Fibroblast of upper back skin (primary cell): ENCODE results near the gene ZNG1C.
"Not testable (repeated sequence)": the region's sequence is repeated elsewhere in the genome, so short reads cannot be mapped to it uniquely, and the experiment has no call there.

Experiments
- DNase-seq: peaks from one replicate; pipeline ENCODE4 v3.0.0-alpha.2; 2013

ZNG1C gene

DNA sequence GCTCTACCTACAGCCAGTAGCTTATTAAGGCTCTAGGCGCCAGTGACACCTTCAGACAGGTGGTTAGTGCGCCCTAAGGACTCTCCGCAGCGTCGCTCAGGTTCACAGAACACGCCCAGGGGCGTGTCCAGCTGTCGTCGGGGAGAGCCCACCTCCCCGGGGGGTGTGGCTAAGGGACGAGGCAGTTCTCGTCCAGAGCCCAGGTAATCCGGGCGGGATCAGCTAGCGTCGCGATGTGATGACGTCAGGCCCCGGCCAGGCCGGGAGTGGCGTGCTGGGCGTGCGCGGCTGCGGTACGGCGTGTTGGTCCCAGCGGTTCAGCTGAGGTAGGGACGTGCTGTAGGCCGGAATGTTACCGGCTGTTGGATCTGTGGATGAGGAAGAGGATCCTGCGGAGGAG lies at the start of gene ZNG1C:
Gene ZNG1C, plus strand, starts transcription at position 301 of the 400 bp plus-strand sequence. Its CDS starts 49 bp downstream, at position 350.
- DNase-seq: not testable (repeated sequence)

DNA sequence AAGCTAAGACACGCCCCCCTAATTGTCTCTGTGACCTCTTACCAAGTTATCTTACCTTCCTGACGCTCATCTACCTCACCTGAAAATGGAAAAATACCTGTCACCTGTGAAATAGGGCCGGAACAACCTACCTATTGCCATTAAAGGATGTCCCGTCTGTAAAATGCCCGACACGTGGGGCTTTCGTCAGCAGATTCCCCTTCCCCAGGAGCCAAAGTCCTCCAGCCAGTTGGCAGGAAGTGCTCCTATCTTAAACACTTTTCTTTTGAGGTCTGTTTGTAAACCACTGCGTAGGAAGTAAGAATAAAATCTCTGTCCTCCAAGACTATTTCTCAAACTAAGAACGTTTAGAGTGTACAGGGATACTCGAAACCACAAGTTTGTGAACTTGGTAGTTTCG lies 654 bp downstream of the ZNG1C start:
- not testable (repeated sequence) for DNase-seq

DNA sequence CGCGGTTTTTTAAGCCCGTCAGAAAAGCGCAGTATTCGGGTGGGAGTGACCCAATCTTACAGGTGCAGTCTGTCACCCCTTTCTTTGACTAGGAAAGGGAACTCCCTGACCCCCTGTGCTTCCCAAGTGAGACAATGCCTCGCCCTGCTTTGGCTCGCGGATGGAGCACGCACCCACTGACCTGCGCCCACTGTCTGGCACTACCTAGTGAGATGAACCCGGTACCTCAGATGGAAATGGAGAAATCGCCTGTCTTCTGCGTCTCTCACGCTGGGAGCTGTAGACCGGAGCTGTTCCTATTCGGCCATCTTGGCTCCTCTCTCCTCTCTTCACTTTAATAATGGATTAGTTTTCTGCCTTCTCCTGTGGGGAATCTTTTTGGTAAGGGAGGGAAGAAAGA lies 39.3 kb downstream of the ZNG1C start:
- DNase-seq: not testable (repeated sequence)

DNA sequence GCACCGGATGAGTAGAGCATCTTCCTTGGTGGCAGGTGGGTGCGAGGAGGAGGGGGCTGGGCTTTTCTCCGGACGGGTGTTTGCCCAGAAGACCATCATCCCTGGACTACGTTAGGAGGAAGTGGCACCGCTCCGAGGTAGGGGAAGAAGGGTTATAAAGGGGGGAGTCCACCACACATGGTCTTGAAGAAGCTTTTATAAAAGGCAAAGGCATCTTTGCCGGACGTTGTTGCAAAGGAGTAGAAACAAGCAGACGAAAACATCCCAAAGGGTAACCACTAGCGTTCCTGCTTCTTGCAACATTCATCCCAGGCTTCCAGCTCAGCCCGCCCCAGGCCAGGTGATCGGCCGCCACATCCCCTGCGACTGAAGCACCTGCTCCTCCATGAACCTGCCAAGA lies 60.8 kb downstream of the ZNG1C start, which contains the start of gene FOXD4L3:
Gene FOXD4L3, plus strand, starts transcription at position 301 of the 400 bp plus-strand sequence. Its CDS starts 85 bp downstream, at position 386.
- DNase-seq: not testable (repeated sequence)

DNA sequence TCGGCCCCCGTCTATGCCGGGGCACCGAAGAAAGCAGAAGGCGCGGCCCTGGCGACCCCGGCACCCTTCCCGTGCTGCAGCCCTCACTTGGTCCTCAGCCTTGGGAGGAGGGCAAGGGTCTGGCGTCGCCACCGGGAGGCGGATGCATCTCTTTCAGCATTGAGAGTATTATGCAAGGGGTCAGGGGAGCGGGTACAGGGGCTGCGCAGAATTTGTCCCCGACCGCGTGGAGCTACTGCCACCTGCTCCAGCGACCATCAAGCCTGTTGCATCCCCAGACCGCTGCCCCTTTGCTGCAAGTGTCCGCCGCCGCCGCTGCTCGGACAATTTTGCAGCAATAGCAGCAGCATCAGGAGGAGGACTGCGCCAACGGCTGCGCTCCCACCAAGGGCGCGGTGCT lies 62.0 kb downstream of the ZNG1C start:
- DNase-seq: not testable (repeated sequence)

DNA sequence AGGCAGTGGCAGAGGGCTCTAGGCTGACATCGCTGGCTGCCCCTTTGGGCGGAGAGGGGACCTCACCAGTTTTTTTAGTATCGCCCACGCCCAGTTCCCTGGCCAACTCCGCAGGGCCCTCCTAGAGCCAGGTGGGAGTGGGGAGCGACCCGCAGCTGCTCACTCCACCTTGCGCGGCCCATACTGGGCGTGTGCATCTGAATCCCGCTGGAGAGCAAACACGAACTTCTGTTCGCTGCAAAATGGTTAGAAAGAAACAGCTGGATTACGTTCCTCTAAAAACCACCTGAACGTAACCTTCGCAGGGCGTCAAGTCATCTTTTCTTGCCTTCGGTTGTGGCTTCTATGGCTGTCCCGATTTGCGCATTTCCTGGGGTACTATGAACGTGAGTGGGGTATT lies 62.4 kb downstream of the ZNG1C start:
- not testable (repeated sequence) for DNase-seq

- DNase-seq: not testable (repeated sequence)
Observed at GRCh38 chr9:68304777-68305176, 63.0 kb downstream of the ZNG1C start.

DNA sequence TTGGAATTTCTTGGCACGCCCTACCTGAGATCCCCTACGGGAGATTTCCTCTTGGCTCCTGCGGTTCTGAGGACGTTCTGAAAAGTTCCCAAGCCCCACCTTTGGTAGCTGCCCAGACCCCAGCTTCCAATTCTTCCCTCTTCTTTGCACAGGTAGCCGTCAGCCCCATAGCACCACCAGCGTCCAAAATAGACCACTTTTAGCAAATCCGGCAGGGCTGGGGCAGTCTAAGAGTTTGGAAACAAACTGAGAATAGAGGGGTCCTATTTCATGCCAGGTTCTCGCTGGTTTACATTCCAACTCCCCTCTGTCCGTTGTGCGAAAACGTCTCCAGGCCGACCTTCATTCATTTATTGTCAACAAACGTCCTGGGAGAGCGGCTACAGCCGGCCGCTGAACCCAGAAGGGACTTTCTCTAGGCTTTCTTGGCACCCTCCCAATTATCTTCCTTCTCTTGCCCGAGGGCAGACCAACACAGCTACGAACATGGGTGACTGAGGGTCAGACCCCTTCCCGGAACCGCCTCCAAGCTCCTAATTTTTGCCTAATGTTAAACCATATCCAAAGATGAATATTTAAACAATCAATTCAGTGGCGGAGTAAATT lies 64.0 kb downstream of the ZNG1C start:
- not testable (repeated sequence) for DNase-seq

DNA sequence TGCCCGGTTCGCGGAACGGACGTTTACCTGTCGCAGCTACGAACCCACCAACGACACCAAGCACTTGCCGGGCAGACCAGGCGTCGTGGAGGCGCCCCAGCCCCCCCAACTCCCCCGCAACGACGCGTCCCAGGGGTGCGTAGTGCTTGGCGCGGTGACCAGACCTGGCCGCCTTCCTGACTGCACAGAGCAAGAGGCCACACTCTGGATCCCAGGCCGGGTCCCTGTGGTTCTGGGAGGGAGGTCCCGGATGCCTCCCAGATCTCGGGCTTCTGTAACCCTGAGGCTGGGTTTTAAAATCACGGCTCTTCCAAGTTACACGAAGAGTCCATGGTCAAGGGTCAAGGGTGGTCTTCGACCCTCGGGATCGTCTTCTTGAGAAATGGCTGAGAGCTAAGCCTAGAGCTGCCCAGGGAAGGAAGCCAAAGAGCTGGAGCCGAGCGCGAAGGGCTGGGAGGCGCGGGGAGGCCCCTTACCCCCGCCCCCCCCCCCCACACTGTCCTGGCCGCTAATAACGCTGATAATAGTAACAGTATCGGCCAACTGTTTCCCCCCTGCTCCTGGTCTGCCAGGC lies 64.7 kb downstream of the ZNG1C start:
- not testable (repeated sequence) for DNase-seq

DNA sequence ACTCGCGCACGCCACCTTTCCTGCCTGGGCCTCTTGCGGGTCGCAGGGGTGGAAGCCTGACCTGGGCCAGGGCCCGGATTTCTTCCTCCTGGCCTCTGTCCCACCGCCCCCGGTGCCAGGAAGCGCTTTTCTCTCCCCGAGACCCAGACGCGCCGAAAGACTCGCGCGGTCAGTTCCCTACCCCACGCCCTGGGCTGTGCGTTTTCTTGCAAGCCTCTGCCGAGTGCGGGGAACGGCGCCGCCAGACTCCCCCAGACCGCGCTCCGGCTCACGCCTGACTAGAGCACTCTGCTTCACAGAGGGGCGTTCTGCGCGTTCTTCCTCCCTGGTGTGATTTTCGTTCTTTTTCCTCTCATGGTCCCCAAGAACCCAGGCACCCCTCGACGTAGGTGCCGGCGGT lies 65.3 kb downstream of the ZNG1C start:
- DNase-seq: not testable (repeated sequence)

- DNase-seq: not testable (repeated sequence)
Observed at GRCh38 chr9:68307654-68308053, 65.9 kb downstream of the ZNG1C start.

DNA sequence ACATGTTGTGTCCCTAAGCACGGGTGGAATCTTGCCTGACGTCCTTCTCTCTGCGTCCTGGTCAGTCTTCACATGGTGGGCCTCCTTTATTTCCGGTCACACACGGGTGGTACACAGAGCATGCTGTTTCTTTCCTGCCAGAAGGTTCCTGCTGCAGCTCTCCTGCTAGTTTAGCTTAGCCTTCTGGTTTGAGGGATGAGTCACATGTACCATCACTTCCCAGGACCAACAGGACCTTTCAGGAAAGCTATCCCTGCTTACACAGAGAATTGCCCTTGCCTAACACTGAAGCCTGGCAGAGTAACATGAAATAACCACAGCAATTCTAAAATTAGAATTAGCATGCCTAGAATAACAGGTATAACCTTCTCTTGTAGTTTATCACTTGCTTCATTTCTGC lies 69.4 kb downstream of the ZNG1C start:
- DNase-seq: not testable (repeated sequence)

DNA sequence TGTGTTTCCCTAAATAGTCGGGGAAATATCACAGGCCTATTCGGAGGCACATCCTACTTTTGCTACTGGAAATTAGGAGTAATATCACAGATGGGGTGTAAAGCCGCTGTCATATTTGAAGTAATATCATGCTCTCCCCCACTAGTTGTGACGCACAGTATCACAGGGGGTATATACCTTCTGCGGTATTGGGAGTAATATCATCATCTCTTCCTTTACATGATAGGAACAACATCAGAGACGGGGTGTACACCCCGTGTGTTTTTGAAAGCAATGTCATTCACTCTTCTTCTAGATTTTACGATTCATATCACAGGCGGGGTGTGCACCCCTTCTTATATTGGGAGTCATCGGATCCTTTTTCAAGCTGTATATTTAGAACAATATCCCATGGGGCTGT lies 76.4 kb downstream of the ZNG1C start:
- not testable (repeated sequence) for DNase-seq

DNA sequence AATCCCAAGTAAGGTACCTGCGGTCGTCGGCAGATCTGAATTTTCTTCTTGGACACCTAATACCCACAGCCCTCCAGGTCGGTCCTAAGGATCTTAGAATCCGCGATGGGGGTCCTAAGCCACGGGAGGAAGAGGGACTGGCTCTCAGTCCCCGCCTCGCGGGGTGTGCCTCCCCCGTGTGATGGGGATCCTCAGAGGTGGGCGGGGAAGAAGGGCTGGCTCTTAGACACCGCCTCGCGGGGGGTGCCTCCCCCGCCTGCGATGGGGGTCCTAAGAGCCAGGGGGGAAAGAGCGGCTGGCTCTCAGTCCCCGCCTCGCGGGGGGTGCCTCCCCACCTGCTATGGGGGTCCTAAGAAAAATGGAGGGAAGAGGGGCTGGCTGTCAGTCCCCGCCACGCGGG lies 82.0 kb downstream of the ZNG1C start:
- not testable (repeated sequence) for DNase-seq

DNA sequence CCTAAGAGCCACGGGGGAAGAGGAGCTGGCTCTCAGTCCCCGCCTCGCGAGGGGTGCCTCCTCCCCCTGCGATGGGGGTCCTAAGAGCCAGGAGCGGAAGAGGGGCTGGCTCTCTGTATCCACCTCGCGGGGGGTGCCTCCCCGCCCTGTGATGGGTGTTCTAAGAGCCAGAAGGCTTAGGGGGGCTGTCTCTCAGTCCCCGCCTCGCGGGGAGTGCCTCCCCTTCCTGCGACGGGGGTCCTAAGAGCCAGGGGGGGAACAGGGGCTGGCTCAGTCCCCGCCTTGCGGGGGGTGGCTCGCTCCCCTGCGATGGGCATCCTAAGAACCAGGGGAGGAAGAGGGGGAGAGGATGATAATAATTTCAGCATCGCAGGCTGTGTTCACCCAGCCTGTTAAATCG lies 82.7 kb downstream of the ZNG1C start:
- DNase-seq: not testable (repeated sequence)

- DNase-seq: not testable (repeated sequence)
Observed at GRCh38 chr9:68329106-68329505, 87.3 kb downstream of the ZNG1C start.

DNA sequence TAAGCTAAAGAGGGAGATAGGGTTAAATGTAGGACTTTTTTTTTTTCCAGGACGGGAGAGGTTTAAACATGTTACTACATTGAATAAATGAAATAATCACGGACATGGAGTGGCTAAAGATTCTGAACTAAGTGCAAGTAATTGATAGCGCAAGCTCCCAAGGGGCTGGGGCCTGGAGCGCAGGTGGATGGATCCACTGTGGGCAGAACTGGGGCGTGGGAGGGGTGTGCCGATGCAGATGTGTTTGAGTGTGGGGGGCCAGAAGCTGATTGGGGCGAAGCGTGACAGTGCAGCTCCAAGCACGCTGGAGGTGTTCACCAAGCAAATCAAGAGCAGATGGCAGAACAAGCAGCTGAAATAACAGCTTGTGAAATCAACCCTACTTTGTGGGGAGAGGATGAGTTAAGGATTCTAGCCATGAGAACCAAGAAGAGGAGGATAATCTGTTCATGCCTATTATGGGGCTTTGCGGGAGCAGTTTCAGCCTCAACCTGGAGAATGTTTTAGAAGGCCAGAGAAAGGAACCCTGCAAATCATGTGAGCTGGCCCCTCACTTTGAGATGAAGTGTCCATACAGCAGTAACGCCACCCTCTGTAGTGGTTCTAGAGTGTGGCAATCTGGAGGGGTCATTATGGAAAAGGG lies 88.9 kb downstream of the ZNG1C start:
- DNase-seq: not testable (repeated sequence)

- DNase-seq: not testable (repeated sequence)
Observed at GRCh38 chr9:68332122-68332521, 90.3 kb downstream of the ZNG1C start.

GRCh38 chr9:68335935-68336334 lies 94.2 kb downstream of the ZNG1C start:
- DNase-seq: not testable (repeated sequence)

- DNase-seq: not testable (repeated sequence)
Observed at GRCh38 chr9:68336639-68337339, 95.0 kb downstream of the ZNG1C start.

GRCh38 chr9:68338000-68338399 lies 96.2 kb downstream of the ZNG1C start:
- DNase-seq: not testable (repeated sequence)

DNA sequence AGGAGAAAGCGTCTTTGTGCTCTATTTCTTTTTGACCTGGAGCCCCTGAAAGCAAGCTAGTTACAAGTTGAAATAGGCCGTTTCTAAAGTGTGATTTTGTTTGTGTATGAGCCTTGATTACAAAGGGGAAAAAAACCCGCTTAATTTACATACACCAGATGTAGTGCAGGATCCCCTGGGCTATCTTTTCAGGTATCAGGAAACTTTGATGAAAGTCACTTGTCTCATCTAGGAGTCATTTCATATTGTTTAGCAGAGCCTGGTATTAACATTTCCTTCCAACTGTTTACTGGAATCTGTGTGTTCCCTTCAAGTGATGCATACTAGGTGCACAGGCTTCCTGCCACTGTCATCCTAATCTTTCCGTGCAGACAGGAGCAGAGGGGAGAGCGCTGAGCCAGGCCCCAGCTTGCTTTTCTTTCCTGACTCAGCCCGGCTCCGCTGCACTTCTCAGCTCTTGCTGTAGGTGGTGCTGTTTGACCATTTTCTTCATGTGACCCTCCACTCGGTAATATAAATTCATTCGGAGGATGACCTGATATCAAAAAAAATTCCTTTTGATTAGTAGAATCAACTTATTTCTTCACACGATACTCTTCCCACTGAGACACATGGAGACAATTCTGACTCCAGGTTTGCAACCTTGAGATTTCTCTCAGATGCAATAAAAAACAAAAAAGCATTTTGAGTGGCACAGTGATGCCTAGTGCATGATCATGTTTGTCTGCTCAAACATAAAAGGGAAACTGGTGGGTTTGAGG lies 100.7 kb downstream of the ZNG1C start:
- not testable (repeated sequence) for DNase-seq

GRCh38 chr9:68343242-68343641 lies 101.5 kb downstream of the ZNG1C start:
- DNase-seq: not testable (repeated sequence)
